GM10266 (cell line): ENCODE results near the gene UTS2R.
"Not testable (repeated sequence)": the region's sequence is repeated elsewhere in the genome, so short reads cannot be mapped to it uniquely, and the experiment has no call there.

Source experiments
- DNase-seq: peaks from one replicate; pipeline ENCODE4 v3.0.0; 2012; ENCODE audit errors: extremely low spot score
- CTCF ChIP-seq: IDR thresholded peaks from 2 replicates; pipeline ENCODE4 v1.5.1; 2012; ENCODE audit warnings: mild to moderate bottlenecking, low read depth; ENCODE audit not compliant: control insufficient read depth, insufficient read depth; ENCODE audit errors: missing control alignments

UTS2R gene

DNA sequence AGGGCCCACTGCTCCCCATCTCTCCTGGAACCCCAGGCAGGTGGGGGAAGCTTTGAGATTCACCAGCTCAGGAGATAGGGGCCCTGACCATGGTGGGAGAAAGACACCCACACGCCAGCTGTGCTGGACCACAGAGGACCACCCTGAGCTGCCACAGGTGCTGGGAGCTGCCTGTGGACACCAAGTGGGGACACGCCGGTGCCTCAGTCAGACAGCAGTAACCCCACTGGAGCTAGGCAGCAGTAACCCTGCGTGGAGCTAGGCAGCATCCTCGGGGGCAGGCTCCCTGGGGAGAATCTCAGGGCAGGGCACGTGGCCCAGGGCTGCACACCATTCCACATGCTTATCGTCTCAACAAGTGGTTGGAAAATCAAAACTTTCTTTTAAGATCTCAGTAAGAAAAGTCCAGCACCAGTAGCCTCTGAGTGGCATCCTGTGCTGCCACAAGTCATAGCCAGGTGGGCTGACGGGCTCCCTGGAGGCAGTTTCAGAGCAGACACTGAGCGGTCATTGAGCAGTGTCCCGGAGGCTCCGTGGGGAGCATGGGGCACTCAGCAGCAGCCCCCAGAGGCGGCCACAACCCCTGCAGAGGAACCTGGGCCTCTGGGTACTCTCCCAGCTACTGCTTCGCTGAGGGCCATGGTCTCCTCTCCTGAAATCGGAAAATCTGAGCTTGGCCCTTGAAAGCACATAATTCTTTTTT lies 38.6 kb downstream of the UTS2R start:
- DNase-seq: no peak
- no peak for TF ChIP-seq CTCF

GRCh38 chr17:82411396-82412053 lies 40.0 kb downstream of the UTS2R start:
- no peak for TF ChIP-seq CTCF
- DNase-seq: no peak

- not testable (repeated sequence) for DNase-seq
Measured at GRCh38 chr17:82412081-82412480, 40.5 kb downstream of the UTS2R start.

GRCh38 chr17:82412535-82413520 lies 41.3 kb downstream of the UTS2R start:
- DNase-seq: no peak
- TF ChIP-seq CTCF: no peak

- TF ChIP-seq CTCF: peak; percentile 70
- DNase-seq: peak; percentile 82
Measured at GRCh38 chr17:82414548-82415281, 43.1 kb downstream of the UTS2R start.

- TF ChIP-seq CTCF: no peak
Measured at GRCh38 chr17:82415336-82415735, 43.8 kb downstream of the UTS2R start.

DNA sequence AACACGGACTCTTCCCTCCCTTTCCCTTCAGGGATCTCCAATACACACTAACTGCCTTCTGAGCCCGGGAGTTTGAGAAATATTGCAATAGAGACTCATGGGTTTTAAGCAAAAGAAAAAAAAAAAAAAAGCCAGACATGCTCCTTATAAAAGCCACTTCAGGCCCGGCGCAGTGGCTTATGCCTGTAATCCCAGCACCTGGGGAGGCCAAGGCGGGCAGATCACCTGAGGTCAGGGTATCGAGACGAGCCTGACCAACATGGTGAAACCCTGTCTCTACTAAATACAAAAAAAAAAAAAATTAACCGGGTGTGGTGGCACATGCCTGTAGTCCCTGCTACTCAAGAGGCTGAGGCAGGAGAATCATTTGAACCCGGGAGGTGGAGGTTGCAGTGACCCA lies 44.2 kb downstream of the UTS2R start:
- no peak for DNase-seq
- TF ChIP-seq CTCF: no peak

More at GRCh38 chr17:82415336-82415735, 43.8 kb downstream of the UTS2R start:
- no peak for DNase-seq
